ENCODE results near the gene MAP3K14. TPM values are rescaled to one million over a fixed set of nuclear protein-coding genes. Genes with fewer than 3 reads are reported as not detected.
"Not testable (repeated sequence)": the region's sequence is repeated elsewhere in the genome, so short reads cannot be mapped to it uniquely, and the experiment has no call there.

The MAP3K14 gene
- total and polyA plus RNA-seq, 12 donors, result 6.7 to 24.1 (median 12.6) TPM

GRCh38 chr17:45253879-45254278, 62.9 kb downstream of the MAP3K14 start:
- peaks cover 0 to 17% (median 4%) of the 10 kb centered on the region in 9 donors for H3K4me1 ChIP-seq
- no peak overlapping the region for H3K4me3 ChIP-seq
- intact Hi-C loops (cut with DNase I), result no loop called here
- no peaks in the 10 kb centered on the region for H3K36me3 ChIP-seq
- H3K27me3 ChIP-seq, result no peaks in the 10 kb centered on the region
- TF ChIP-seq CTCF (IDR thresholded peaks at IDR 0.05), result no peak
- DNase-seq, result no peak
- WGBS, 2 donors, result 92 to 97% methylated on average over 4 of the region's 4 CpGs
- no peak for ATAC-seq
- H3K9me3 ChIP-seq, result no peaks in the 10 kb centered on the region
- H3K27ac ChIP-seq, result no peak overlapping the region

- H3K4me3 ChIP-seq; H3K36me3 ChIP-seq; intact Hi-C loops (cut with DNase I); H3K27me3 ChIP-seq; DNase-seq; H3K9me3 ChIP-seq; H3K27ac ChIP-seq; ATAC-seq: not testable (repeated sequence)
- 88 to 89% methylated on average over 7 of the region's 7 CpGs for WGBS, 2 donors
- H3K4me1 ChIP-seq, result peaks cover 0 to 21% (median 4%) of the 10 kb centered on the region in 9 donors
These were observed 63.6 kb downstream of the MAP3K14 start for GRCh38 chr17:45253237-45253636.

GRCh38 chr17:45251931-45252330, 64.9 kb downstream of the MAP3K14 start:
- intact Hi-C loops (cut with DNase I), result loop anchor here in 1 of 10 donors (1.0 kb wide), 1 partner anchor 17 kb away; no protein-coding TSS in a partner anchor
- Histone ChIP-seq H3K4me3 (no peak overlapping the region), H3K4me1 (peaks cover 2 to 34% (median 16%) of the 10 kb centered on the region in 9 donors), H3K27me3 (no peaks in the 10 kb centered on the region), H3K9me3 (no peaks in the 10 kb centered on the region), H3K36me3 (peaks cover 0 to 2% (median 0%) of the 10 kb centered on the region in 9 donors), H3K27ac (no peak overlapping the region)
- ATAC-seq (no peak), DNase-seq (no peak)
- TF ChIP-seq CTCF (IDR thresholded peaks at IDR 0.05), result no peak
- WGBS, 2 donors, result 55 to 61% methylated on average over 7 of the region's 7 CpGs

- H3K9me3 ChIP-seq, result no peaks in the 10 kb centered on the region
- TF ChIP-seq CTCF (IDR thresholded peaks at IDR 0.05), result no peak
- DNase-seq, result no peak
- intact Hi-C loops (cut with DNase I), result no loop called here
- peak overlapping the region; percentile 16 to 64 (median 61) for H3K4me3 ChIP-seq
- peaks cover 0 to 38% (median 0%) of the 10 kb centered on the region in 9 donors for H3K36me3 ChIP-seq
- H3K4me1 ChIP-seq, result peaks cover 4 to 43% (median 23%) of the 10 kb centered on the region in 9 donors
- peak overlapping the region in 7 of 10 donors; percentile 33 to 86 (median 59) for H3K27ac ChIP-seq
- H3K27me3 ChIP-seq, result no peaks in the 10 kb centered on the region
- ATAC-seq, result peak in 5 of 8 donors; percentile 1 to 25 (median 10)
- 32 to 33% methylated on average over 39 of the region's 39 CpGs for WGBS, 2 donors
These were observed 68.5 kb downstream of the MAP3K14 start for GRCh38 chr17:45248132-45248957.
